ENCODE results near the gene INTS4.
"Not testable (repeated sequence)": the region's sequence is repeated elsewhere in the genome, so short reads cannot be mapped to it uniquely, and the experiment has no call there.

INTS4 gene

GRCh38 chr11:77883775-77884174 lies 110.7 kb downstream of the INTS4 start:
- DNase-seq (ENCODE audit: low read depth in 3 of 3, low spot score in 1 of 3) = no peak

GRCh38 chr11:77882396-77882795 lies 112.1 kb downstream of the INTS4 start:
- DNase-seq (ENCODE audit: low read depth in 3 of 3, low spot score in 1 of 3) = no peak

- DNase-seq (ENCODE audit: low read depth in 3 of 3, low spot score in 1 of 3) = no peak
Measured at GRCh38 chr11:77879218-77879617, 115.2 kb downstream of the INTS4 start.

GRCh38 chr11:77878247-77878646 lies 116.2 kb downstream of the INTS4 start:
- DNase-seq (ENCODE audit: low read depth in 3 of 3, low spot score in 1 of 3) = not testable (repeated sequence)

GRCh38 chr11:77876045-77876444 lies 118.4 kb downstream of the INTS4 start:
- no peak for DNase-seq (ENCODE audit: low read depth in 3 of 3, low spot score in 1 of 3)

GRCh38 chr11:77874206-77874605 lies 120.3 kb downstream of the INTS4 start:
- no peak for DNase-seq (ENCODE audit: low read depth in 3 of 3, low spot score in 1 of 3)

- DNase-seq (ENCODE audit: low read depth in 3 of 3, low spot score in 1 of 3) = no peak
Measured at GRCh38 chr11:77873345-77873744, 121.1 kb downstream of the INTS4 start.

GRCh38 chr11:77871855-77872254 lies 122.6 kb downstream of the INTS4 start:
- no peak for DNase-seq (ENCODE audit: low read depth in 3 of 3, low spot score in 1 of 3)

- no peak for DNase-seq (ENCODE audit: low read depth in 3 of 3, low spot score in 1 of 3)
Measured at GRCh38 chr11:77868744-77869143, 125.7 kb downstream of the INTS4 start.

- DNase-seq (ENCODE audit: low read depth in 3 of 3, low spot score in 1 of 3) = no peak
Measured at GRCh38 chr11:77866336-77866735, 128.1 kb downstream of the INTS4 start.

- DNase-seq (ENCODE audit: low read depth in 3 of 3, low spot score in 1 of 3) = no peak
Measured at GRCh38 chr11:77865805-77866204, 128.7 kb downstream of the INTS4 start.

- DNase-seq (ENCODE audit: low read depth in 3 of 3, low spot score in 1 of 3) = not testable (repeated sequence)
Measured at GRCh38 chr11:77861444-77861843, 133.0 kb downstream of the INTS4 start.

GRCh38 chr11:77857906-77858457 lies 136.5 kb downstream of the INTS4 start:
- DNase-seq (ENCODE audit: low read depth in 3 of 3, low spot score in 1 of 3) = not testable (repeated sequence)

- DNase-seq (ENCODE audit: low read depth in 3 of 3, low spot score in 1 of 3) = no peak
Measured at GRCh38 chr11:77854838-77855237, 139.6 kb downstream of the INTS4 start.

- DNase-seq (ENCODE audit: low read depth in 3 of 3, low spot score in 1 of 3) = no peak
Measured at GRCh38 chr11:77851503-77851902, 143.0 kb downstream of the INTS4 start.

- DNase-seq (ENCODE audit: low read depth in 3 of 3, low spot score in 1 of 3) = not testable (repeated sequence)
Measured at GRCh38 chr11:77843700-77844099, 150.8 kb downstream of the INTS4 start.

GRCh38 chr11:77842441-77843121 lies 151.9 kb downstream of the INTS4 start:
- DNase-seq (ENCODE audit: low read depth in 3 of 3, low spot score in 1 of 3) = no peak

GRCh38 chr11:77833302-77833701 lies 161.2 kb downstream of the INTS4 start:
- DNase-seq (ENCODE audit: low read depth in 3 of 3, low spot score in 1 of 3) = no peak

- no peak for DNase-seq (ENCODE audit: low read depth in 3 of 3, low spot score in 1 of 3)
Measured at GRCh38 chr11:77828926-77829325, 165.5 kb downstream of the INTS4 start.
